PFSK-1 (cell line): ENCODE data around the gene EGFL6.

Experiments used
- FOXP2 ChIP-seq: optimal IDR thresholded peaks from 2 replicates; pipeline ENCODE3; 2011; ENCODE audit warnings: borderline replicate concordance, control low read depth, inconsistent platforms; ENCODE audit not compliant: insufficient read depth; ENCODE audit errors: extremely low read length, extremely low read depth
- POLR2AphosphoS5 ChIP-seq: IDR thresholded peaks from 2 replicates; pipeline ENCODE4 v1.6.1; 2012; ENCODE audit warnings: low read depth, mild to moderate bottlenecking, control low read depth, low read length, moderate library complexity
- SIN3A ChIP-seq: IDR thresholded peaks from 2 replicates; pipeline ENCODE4 v1.6.1; 2012; ENCODE audit warnings: mild to moderate bottlenecking, low read length, moderate library complexity, borderline replicate concordance; ENCODE audit not compliant: insufficient read depth
- TAF1 ChIP-seq: IDR thresholded peaks from 2 replicates; pipeline ENCODE4 v1.6.1; 2012; ENCODE audit warnings: low read length, control low read depth, borderline replicate concordance; ENCODE audit not compliant: insufficient read depth
- TF ChIP-seq, protein P1 (sequence below), 2 experiments: IDR thresholded peaks; 2 replicates each; pipeline versions ENCODE4 v1.6.1 to v1.8.0; 2011 to 2012; ENCODE audit warnings: low read depth in 2 of 2, low read length in 2 of 2, control low read depth in 1 of 2, inconsistent platforms in 1 of 2, mild to moderate bottlenecking in 1 of 2, moderate library complexity in 1 of 2; ENCODE audit not compliant: insufficient read depth in 1 of 2

DNA sequence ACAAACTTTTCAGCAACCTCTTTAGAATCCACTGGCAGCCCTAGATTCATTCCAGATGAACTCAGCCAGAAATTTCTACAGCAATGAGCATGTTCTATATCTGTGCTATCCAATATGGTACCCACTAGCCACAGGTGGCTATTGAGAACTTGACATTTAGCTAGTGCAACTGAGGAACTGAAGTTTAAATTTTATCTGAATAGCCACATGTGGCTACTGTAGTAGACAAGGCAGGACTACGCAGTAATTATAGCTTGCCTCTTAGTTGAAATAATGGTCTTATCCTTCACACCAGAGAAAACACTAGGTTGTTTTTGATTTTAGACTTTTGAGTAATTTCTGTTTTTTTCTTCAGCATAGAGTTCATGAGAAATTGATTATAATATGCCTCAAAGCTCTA lies 80.9 kb downstream of the EGFL6 start:
- TF ChIP-seq POLR2AphosphoS5 (no peak), TAF1 (no peak), SIN3A (no peak), FOXP2 (no peak)
- TF ChIP-seq, protein P1, sequence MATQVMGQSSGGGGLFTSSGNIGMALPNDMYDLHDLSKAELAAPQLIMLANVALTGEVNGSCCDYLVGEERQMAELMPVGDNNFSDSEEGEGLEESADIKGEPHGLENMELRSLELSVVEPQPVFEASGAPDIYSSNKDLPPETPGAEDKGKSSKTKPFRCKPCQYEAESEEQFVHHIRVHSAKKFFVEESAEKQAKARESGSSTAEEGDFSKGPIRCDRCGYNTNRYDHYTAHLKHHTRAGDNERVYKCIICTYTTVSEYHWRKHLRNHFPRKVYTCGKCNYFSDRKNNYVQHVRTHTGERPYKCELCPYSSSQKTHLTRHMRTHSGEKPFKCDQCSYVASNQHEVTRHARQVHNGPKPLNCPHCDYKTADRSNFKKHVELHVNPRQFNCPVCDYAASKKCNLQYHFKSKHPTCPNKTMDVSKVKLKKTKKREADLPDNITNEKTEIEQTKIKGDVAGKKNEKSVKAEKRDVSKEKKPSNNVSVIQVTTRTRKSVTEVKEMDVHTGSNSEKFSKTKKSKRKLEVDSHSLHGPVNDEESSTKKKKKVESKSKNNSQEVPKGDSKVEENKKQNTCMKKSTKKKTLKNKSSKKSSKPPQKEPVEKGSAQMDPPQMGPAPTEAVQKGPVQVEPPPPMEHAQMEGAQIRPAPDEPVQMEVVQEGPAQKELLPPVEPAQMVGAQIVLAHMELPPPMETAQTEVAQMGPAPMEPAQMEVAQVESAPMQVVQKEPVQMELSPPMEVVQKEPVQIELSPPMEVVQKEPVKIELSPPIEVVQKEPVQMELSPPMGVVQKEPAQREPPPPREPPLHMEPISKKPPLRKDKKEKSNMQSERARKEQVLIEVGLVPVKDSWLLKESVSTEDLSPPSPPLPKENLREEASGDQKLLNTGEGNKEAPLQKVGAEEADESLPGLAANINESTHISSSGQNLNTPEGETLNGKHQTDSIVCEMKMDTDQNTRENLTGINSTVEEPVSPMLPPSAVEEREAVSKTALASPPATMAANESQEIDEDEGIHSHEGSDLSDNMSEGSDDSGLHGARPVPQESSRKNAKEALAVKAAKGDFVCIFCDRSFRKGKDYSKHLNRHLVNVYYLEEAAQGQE (IDR thresholded peaks at IDR 0.05; ENCODE audit: insufficient read depth in 1 of 2, low read depth in 2 of 2, low read length in 2 of 2) = no peak
